ENCODE results near the gene RIIAD1.
"Not testable (repeated sequence)": the region's sequence is repeated elsewhere in the genome, so short reads cannot be mapped to it uniquely, and the experiment has no call there.

DNA sequence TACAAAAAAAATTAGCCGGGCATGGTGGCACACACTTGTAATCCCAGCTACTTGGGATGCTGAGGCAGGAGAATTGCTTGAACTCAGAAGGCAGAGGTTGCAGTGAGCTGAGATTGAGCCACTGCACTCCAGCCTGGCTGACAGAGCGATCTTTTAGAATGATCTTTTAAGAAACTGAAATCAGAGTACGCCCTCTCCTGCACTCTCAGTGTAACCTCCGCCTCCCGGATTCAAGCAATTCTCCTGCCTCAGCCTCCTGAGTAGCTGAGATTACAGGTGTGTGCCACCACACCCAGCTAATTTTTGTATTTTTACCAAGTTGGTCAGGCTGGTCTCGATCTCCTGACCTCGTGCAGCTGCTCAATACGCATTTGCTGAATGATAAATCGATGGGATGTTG lies 12.7 kb downstream of the RIIAD1 start:
- TF ChIP-seq, protein P1, sequence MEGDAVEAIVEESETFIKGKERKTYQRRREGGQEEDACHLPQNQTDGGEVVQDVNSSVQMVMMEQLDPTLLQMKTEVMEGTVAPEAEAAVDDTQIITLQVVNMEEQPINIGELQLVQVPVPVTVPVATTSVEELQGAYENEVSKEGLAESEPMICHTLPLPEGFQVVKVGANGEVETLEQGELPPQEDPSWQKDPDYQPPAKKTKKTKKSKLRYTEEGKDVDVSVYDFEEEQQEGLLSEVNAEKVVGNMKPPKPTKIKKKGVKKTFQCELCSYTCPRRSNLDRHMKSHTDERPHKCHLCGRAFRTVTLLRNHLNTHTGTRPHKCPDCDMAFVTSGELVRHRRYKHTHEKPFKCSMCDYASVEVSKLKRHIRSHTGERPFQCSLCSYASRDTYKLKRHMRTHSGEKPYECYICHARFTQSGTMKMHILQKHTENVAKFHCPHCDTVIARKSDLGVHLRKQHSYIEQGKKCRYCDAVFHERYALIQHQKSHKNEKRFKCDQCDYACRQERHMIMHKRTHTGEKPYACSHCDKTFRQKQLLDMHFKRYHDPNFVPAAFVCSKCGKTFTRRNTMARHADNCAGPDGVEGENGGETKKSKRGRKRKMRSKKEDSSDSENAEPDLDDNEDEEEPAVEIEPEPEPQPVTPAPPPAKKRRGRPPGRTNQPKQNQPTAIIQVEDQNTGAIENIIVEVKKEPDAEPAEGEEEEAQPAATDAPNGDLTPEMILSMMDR (conservative IDR thresholded peaks at IDR 0.05 in 1 of 2, IDR thresholded peaks at IDR 0.05 in 1 of 2; ENCODE audit: extremely low read depth in 1 of 2, insufficient read depth in 1 of 2, low read depth in 1 of 2, low read length in 2 of 2), result not testable (repeated sequence)
- not testable (repeated sequence) for TF ChIP-seq EZH2 (IDR thresholded peaks at IDR 0.05; ENCODE audit: borderline replicate concordance, low read length)

Measured in mammary epithelial cell (primary cell).